Left lung (tissue), 10 donors: ENCODE results near the gene SPEM1. TPM values are rescaled to one million over a fixed set of nuclear protein-coding genes. Genes with fewer than 3 reads are reported as not detected.
A peak's percentile ranks its signal among the peaks of the same experiment; 100 is the strongest.

Experiments used
- ATAC-seq: fragments of 200-7000 bp; cut with Tn5 transposase; one replicate; pipeline ENCODE4 v1.9.1; 2020; ENCODE audit warnings: moderate library complexity
- DNase-seq, 4 donors: peaks; one replicate each; pipeline ENCODE4 v3.0.0-alpha.2; 2013 to 2020
- H3K27ac ChIP-seq, 2 donors: fragments of 200-600 bp; sonication (generic) in 1 of 2; one replicate each; pipeline versions ENCODE4 v1.5.0 to v1.8.0; 2020 to 2021
- H3K27me3 ChIP-seq, 2 donors: fragments of 200-600 bp; sonication (generic) in 1 of 2; one replicate each; pipeline versions ENCODE4 v1.5.0 to v1.8.0; 2020 to 2021
- H3K36me3 ChIP-seq, 2 donors: fragments of 200-600 bp; sonication (generic) in 1 of 2; one replicate each; pipeline versions ENCODE4 v1.5.0 to v1.8.0; 2020 to 2021
- H3K4me1 ChIP-seq, 2 donors: fragments of 200-600 bp; one replicate each; pipeline ENCODE4 v1.8.0; 2021
- H3K4me3 ChIP-seq, 2 donors: fragments of 200-600 bp; sonication (generic) in 1 of 2; one replicate each; pipeline versions ENCODE4 v1.5.0 to v1.8.0; 2020 to 2021; ENCODE audit warnings: mild to moderate bottlenecking in 1 of 2
- H3K9me3 ChIP-seq, 2 donors: fragments of 200-600 bp; sonication (generic) in 1 of 2; one replicate each; pipeline versions ENCODE4 v1.5.0 to v1.8.0; 2020 to 2021
- intact Hi-C, 2 donors: fragments of 100-400 bp; cut with DNase I; formaldehyde crosslinking; loops; one replicate each; pipeline versions ENCODE4 v1.11.2 to v1.14.2; 2022
- polyA plus RNA-seq, 6 donors: library from polyadenylated mRNA; unstranded; fragments of 120-200 nt; gene quantifications; one replicate each; pipeline ENCODE4 v1.2.1, GENCODE V29; 2013; ENCODE audit not compliant: insufficient read length in 6 of 6
- total RNA-seq, 2 donors: library from RNA; stranded (reverse); fragmentation: NEBNext Ultra II Directional; extraction: Animal tissue kit (Norgen Biotek cat#: 25700); gene quantifications; one replicate each; pipeline ENCODE4 v1.2.1, GENCODE V29; 2021
- TF ChIP-seq, protein P1 (sequence below), 2 donors: fragments of 200-600 bp; sonication (generic) in 1 of 2; IDR thresholded peaks; one replicate each; pipeline versions ENCODE4 v1.5.0 to v1.8.0; 2021; ENCODE audit warnings: antibody characterized with exemption in 2 of 2
- donor health status: DM: no; HTN: yes; CAD: no.
- donor health status: DM: no; HTN: no; CAD: no.

The SPEM1 gene
- total and polyA plus RNA-seq, 8 donors, result not detected

DNA sequence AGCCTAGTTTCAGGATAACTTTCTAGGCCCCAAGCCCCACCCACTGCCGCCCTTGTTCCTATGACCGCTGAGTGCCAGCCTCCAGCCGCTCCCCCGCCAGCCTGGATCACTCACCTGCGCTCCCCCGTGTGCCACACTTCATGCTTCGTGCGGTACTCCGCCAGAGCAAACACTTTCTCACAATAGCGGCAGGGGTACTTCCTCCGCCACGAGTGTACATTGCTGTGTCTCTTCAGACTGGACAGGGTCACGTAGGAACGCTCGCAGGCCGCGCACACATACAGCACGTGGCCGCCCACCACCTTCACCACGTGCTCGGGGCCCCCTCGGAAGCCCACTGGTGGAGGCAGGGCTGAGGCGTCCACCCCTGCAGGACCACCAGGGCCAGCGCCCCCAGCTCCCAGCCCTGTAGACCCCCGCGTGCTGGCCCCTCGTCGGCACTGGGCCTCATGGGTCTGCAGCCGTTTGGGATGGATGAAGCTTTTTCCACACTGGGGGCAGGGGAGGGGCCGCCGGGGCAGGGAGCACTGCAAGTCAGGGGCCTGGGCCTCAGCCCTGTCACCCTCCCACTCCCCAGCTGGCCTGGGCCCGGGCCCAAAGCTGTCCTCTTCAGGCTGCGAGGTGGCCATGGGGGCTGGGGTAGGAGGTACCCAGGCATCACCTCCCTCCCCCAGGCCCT, 45.6 kb downstream of the SPEM1 start:
- H3K36me3 ChIP-seq, result peaks cover 4 to 40% of the 10 kb centered on the region in 2 donors
- intact Hi-C loops, result no loop called here
- no peaks in the 10 kb centered on the region for H3K27me3 ChIP-seq
- H3K4me1 ChIP-seq, result peaks cover 8 to 33% of the 10 kb centered on the region in 2 donors
- H3K9me3 ChIP-seq, result no peaks in the 10 kb centered on the region
- peak overlapping the region in 1 of 2 donors; percentile 78 for H3K27ac ChIP-seq
- DNase-seq (peak in 3 of 4 donors; percentile 53 to 84 (median 65)), ATAC-seq (peak; percentile 73)
- H3K4me3 ChIP-seq, result no peak overlapping the region
- TF ChIP-seq, protein P1, sequence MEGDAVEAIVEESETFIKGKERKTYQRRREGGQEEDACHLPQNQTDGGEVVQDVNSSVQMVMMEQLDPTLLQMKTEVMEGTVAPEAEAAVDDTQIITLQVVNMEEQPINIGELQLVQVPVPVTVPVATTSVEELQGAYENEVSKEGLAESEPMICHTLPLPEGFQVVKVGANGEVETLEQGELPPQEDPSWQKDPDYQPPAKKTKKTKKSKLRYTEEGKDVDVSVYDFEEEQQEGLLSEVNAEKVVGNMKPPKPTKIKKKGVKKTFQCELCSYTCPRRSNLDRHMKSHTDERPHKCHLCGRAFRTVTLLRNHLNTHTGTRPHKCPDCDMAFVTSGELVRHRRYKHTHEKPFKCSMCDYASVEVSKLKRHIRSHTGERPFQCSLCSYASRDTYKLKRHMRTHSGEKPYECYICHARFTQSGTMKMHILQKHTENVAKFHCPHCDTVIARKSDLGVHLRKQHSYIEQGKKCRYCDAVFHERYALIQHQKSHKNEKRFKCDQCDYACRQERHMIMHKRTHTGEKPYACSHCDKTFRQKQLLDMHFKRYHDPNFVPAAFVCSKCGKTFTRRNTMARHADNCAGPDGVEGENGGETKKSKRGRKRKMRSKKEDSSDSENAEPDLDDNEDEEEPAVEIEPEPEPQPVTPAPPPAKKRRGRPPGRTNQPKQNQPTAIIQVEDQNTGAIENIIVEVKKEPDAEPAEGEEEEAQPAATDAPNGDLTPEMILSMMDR (IDR thresholded peaks at IDR 0.05), result no peak

DNA sequence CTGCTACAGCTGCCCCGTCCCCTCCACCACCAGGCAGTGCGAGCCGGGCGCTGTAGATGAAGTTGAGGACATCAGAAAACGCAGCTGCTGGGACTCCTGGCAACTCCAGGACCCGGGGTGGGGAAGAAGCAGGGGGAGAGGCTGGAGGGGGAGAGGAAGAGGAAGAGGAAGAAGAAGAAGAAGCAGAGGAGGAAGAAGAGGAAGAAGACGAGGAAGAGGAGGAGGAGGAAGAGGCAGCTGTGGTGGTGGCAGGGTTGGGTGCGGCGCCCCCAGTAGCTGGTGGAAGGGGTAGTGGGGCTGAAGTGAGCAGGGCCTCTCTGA, 46.2 kb downstream of the SPEM1 start:
- Histone ChIP-seq H3K4me3 (no peak overlapping the region), H3K27me3 (no peaks in the 10 kb centered on the region), H3K9me3 (no peaks in the 10 kb centered on the region), H3K27ac (peak overlapping the region; percentile 26 to 78), H3K36me3 (peaks cover 4 to 40% of the 10 kb centered on the region in 2 donors), H3K4me1 (peaks cover 8 to 33% of the 10 kb centered on the region in 2 donors)
- intact Hi-C loops, result no loop called here
- ATAC-seq (no peak), DNase-seq (no peak)
- TF ChIP-seq, protein P1 (IDR thresholded peaks at IDR 0.05), result no peak

DNA sequence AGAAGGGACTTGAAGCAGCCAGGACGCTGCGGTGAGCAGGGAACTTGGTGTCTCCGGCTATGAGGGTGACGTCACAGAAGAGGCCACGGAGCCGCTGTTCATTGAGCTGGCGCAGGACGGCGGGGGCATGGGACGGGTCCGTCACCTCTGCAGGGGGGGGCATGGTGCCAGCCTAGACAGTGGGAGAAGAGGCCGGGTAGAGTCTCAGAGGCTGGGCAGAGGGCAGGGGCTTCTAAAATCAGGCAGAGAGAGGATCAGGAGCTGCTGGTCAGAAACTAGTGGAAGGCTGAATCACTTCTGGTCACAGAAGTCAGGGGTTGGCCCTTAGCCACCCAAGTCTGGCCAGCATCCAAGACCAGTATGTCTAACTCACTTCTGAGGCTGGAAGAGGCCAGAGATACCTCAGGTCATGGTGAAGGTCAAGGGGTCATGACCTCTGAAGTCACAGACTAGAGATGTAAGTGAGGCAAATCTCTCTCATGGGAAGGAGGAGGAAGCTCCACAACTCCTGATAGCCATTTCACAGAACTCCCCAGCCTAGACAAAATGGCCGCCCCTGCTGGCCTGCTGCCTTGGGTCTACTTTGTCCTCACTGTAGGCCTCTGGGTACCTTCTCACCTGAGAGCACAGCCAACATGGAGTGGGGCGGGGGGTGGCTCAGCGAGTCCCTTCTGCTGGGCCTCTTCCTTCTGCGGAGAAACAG, 46.7 kb downstream of the SPEM1 start:
- Histone ChIP-seq H3K9me3 (no peaks in the 10 kb centered on the region), H3K27ac (peak overlapping the region; percentile 65 to 78), H3K27me3 (no peaks in the 10 kb centered on the region), H3K36me3 (peaks cover 4 to 38% of the 10 kb centered on the region in 2 donors), H3K4me1 (peaks cover 8 to 36% of the 10 kb centered on the region in 2 donors), H3K4me3 (no peak overlapping the region)
- DNase-seq, result peak in 1 of 4 donors; percentile 73
- TF ChIP-seq, protein P1 (IDR thresholded peaks at IDR 0.05), result no peak
- peak; percentile 36 for ATAC-seq
- intact Hi-C loops, result no loop called here

DNA sequence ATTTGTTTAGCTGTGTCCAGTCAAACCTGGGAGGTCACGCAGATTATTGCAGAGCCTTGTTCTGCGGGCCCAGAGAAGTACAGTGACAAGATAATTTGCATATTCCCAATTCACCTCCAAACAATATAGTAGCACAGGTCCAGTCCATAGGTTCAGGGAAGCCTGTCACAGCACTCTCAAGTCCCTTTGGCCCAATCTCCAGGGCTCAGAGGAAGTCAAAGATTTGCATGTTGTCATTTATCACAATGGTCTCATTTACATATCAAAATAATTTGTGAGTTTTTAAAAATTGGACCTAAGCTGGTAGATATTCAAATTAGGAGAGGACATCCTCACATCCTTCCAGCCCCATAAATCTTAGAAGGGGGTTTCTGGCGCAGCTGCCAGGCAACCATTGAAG, 47.4 kb downstream of the SPEM1 start:
- intact Hi-C loops, result no loop called here
- no peak for ATAC-seq
- Histone ChIP-seq H3K9me3 (no peaks in the 10 kb centered on the region), H3K36me3 (peaks cover 4 to 31% of the 10 kb centered on the region in 2 donors), H3K4me3 (no peak overlapping the region), H3K4me1 (peaks cover 8 to 38% of the 10 kb centered on the region in 2 donors), H3K27ac (peak overlapping the region; percentile 65 to 78), H3K27me3 (no peaks in the 10 kb centered on the region)
- TF ChIP-seq, protein P1 (IDR thresholded peaks at IDR 0.05), result no peak
- DNase-seq, result no peak

DNA sequence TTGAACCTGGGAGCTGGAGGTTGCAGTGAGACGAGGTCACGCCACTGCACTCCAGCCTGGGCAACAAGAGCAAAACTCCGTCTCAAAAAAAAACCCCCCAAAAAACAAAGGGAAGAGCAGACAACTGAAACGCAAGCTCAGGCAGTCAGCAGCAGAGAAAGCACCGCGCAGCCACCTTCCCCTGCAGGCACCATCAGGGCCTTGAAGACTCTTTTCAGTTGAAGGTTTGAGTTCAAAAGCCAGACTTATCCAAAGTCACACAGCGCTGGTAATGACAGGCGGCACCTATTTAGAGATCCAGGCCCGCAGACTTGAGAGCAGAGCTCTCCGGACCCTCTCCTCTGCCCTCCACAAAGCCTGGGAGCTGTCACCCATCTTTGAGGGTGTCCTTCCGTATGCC, 48.2 kb downstream of the SPEM1 start:
- H3K4me1 ChIP-seq, result peaks cover 8 to 38% of the 10 kb centered on the region in 2 donors
- DNase-seq (no peak), ATAC-seq (no peak)
- intact Hi-C loops, result no loop called here
- H3K9me3 ChIP-seq, result no peaks in the 10 kb centered on the region
- TF ChIP-seq, protein P1 (IDR thresholded peaks at IDR 0.05), result no peak
- H3K36me3 ChIP-seq, result peaks cover 4 to 23% of the 10 kb centered on the region in 2 donors
- H3K4me3 ChIP-seq, result no peak overlapping the region
- H3K27ac ChIP-seq, result no peak overlapping the region
- no peaks in the 10 kb centered on the region for H3K27me3 ChIP-seq
